Heart right ventricle (tissue), 16 donors: Measurements from ENCODE around the gene RFC3. TPM values are rescaled to one million over a fixed set of nuclear protein-coding genes. Genes with fewer than 3 reads are reported as not detected.

Source experiments
- ATAC-seq, 8 donors: fragments of 200-7000 bp; cut with Tn5 transposase; one replicate each; pipeline ENCODE4 v1.9.1; 2020; ENCODE audit warnings: mild to moderate bottlenecking in 8 of 8, moderate library complexity in 8 of 8, moderate number of reproducible peaks in 1 of 8
- DNase-seq, 2 donors: peaks; one replicate each; pipeline ENCODE4 v3.0.0-alpha.2; 2020
- H3K27ac ChIP-seq, 10 donors: fragments of 200-600 bp; sonication (generic) in 2 of 10; one replicate each; pipeline versions ENCODE4 v1.5.0 to v1.8.0; 2020 to 2022; ENCODE audit warnings: mild to moderate bottlenecking in 3 of 10
- H3K27me3 ChIP-seq, 7 donors: fragments of 200-600 bp; one replicate each; pipeline ENCODE4 v1.8.0; 2021 to 2022; ENCODE audit warnings: mild to moderate bottlenecking in 2 of 7
- H3K36me3 ChIP-seq, 9 donors: fragments of 200-600 bp; sonication (generic) in 1 of 9; one replicate each; pipeline versions ENCODE4 v1.5.0 to v1.8.0; 2020 to 2022; ENCODE audit warnings: mild to moderate bottlenecking in 2 of 9
- H3K4me1 ChIP-seq, 9 donors: fragments of 200-600 bp; sonication (generic) in 1 of 9; one replicate each; pipeline versions ENCODE4 v1.5.0 to v1.8.0; 2020 to 2022; ENCODE audit warnings: mild to moderate bottlenecking in 4 of 9
- H3K4me3 ChIP-seq, 10 donors: fragments of 200-600 bp; sonication (generic) in 2 of 10; one replicate each; pipeline versions ENCODE4 v1.5.0 to v1.8.0; 2020 to 2022; ENCODE audit warnings: mild to moderate bottlenecking in 7 of 10, moderate library complexity in 2 of 10
- H3K9me3 ChIP-seq, 11 donors: fragments of 200-600 bp in 10 of 11; sonication (generic) in 2 of 11; one replicate each; pipeline versions ENCODE4 v1.5.0 to v1.8.0; 2013 to 2022; ENCODE audit warnings: mild to moderate bottlenecking in 2 of 11, control low read depth in 1 of 11, moderate library complexity in 1 of 11
- CTCF ChIP-seq, 9 donors: fragments of 200-600 bp; sonication (generic) in 2 of 9; IDR thresholded peaks; one replicate each; pipeline versions ENCODE4 v1.5.0 to v1.8.0; 2021 to 2022; ENCODE audit warnings: antibody characterized with exemption in 9 of 9, mild to moderate bottlenecking in 5 of 9, moderate library complexity in 1 of 9
- WGBS, 2 donors: extraction: QIAGEN DNeasy Blood & Tissue Kit; methylation state at CpG; one replicate each; pipeline ENCODE4 v1.1.7; 2013; ENCODE audit warnings: inconsistent platforms in 1 of 2; 5-methylcytosine and 5-hydroxymethylcytosine counted together
- intact Hi-C, 10 donors: fragments of 100-400 bp; cut with DNase I; formaldehyde crosslinking; loops; one replicate each; pipeline versions ENCODE4 v1.11.1 to v1.14.2; 2022
- polyA plus RNA-seq, 2 donors: library from polyadenylated mRNA; stranded (reverse); fragments of 200-250 nt; gene quantifications; one replicate each; pipeline ENCODE4 v1.2.3, GENCODE V29; 2013
- total RNA-seq, 10 donors: library from RNA; stranded (reverse); fragmentation: NEBNext Ultra II Directional in 3 of 10; extraction: Animal tissue kit (Norgen Biotek cat#: 25700) in 3 of 10; gene quantifications; one replicate each; pipeline versions ENCODE4 v1.2.1 to v1.2.4, GENCODE V29; 2021 to 2023
- donor health status: Arrhythmogenic right ventricular cardiomyopathy.
- donor health status: ischemic (EF 13 %, LVEDD 7.1; RV severe dilation, severe dysfunction).
- donor health status: healthy with polysubstance abuse.
- donor health status: DM: no; HTN: yes; CAD: no.
- donor health status: DM: no; HTN: no; CAD: no.
- donor health status: ischemic (EF 25% LVEDD 6.9; RV normal size, moderate dysfunction).
- donor health status: ischemic (EF 25% LVEDD 5.7; RV mildly dilated, moderate dysfunction).
- donor health status: healthy.
- donor health status: DM: yes; HTN: yes; CAD: no.
- donor health status: Ischemic cardiomyopathy.
- donor health status: ischemic (EF 35%, LVEDD 5.7; RV mildly dilated, moderate dysfunction).
- donor health status: nonischemic (EF 11% LVEDD 7.7; RV severe dilation, severe dysfunction).
- donor health status: DM: yes; HTN: yes; CAD: no.
- donor health status: PGD.
- donor health status: ischemic (EF 29% LVEDD 5.4; RV normal size, mild dysfunction).
- donor health status: nonischemic (EF 23%, LVEDD 6.1; RV moderate dilation, normal function).

The RFC3 gene
- total and polyA plus RNA-seq, 12 donors = 2.5 to 7.0 (median 5.2) TPM

GRCh38 chr13:33865945-33866344, 48.0 kb downstream of the RFC3 start:
- Histone ChIP-seq H3K27me3 (no peaks in the 10 kb centered on the region), H3K36me3 (no peaks in the 10 kb centered on the region), H3K4me3 (no peak overlapping the region), H3K9me3 (no peaks in the 10 kb centered on the region), H3K27ac (no peak overlapping the region), H3K4me1 (peaks cover 0 to 4% (median 0%) of the 10 kb centered on the region in 9 donors)
- intact Hi-C loops = no loop called here
- no peak for TF ChIP-seq CTCF (IDR thresholded peaks at IDR 0.05)
- WGBS, 2 donors = 99 to 100% methylated on average over 4 of the region's 4 CpGs
- DNase-seq = no peak
- no peak for ATAC-seq

GRCh38 chr13:33867472-33867871, 49.5 kb downstream of the RFC3 start:
- Histone ChIP-seq H3K4me1 (peaks cover 0 to 4% (median 0%) of the 10 kb centered on the region in 9 donors), H3K27me3 (no peaks in the 10 kb centered on the region), H3K27ac (no peak overlapping the region), H3K4me3 (no peak overlapping the region), H3K9me3 (no peaks in the 10 kb centered on the region), H3K36me3 (no peaks in the 10 kb centered on the region)
- WGBS, 2 donors = 94 to 96% methylated on average over 3 of the region's 3 CpGs
- no peak for TF ChIP-seq CTCF (IDR thresholded peaks at IDR 0.05)
- DNase-seq (no peak), ATAC-seq (no peak)
- intact Hi-C loops = no loop called here

- H3K27ac ChIP-seq = no peak overlapping the region
- TF ChIP-seq CTCF (IDR thresholded peaks at IDR 0.05) = no peak
- H3K4me1 ChIP-seq = peaks cover 0 to 4% (median 0%) of the 10 kb centered on the region in 9 donors
- no peak for ATAC-seq
- H3K4me3 ChIP-seq = no peak overlapping the region
- intact Hi-C loops = no loop called here
- no peaks in the 10 kb centered on the region for H3K9me3 ChIP-seq
- DNase-seq = no peak
- no peaks in the 10 kb centered on the region for H3K36me3 ChIP-seq
- WGBS, 2 donors = 96 to 98% methylated on average over 3 of the region's 3 CpGs
- H3K27me3 ChIP-seq = no peaks in the 10 kb centered on the region
Measured at GRCh38 chr13:33868343-33868994, 50.5 kb downstream of the RFC3 start.

GRCh38 chr13:33869005-33869404, 51.1 kb downstream of the RFC3 start:
- intact Hi-C loops = no loop called here
- no peak overlapping the region for H3K27ac ChIP-seq
- no peak for ATAC-seq
- peaks cover 0 to 4% (median 0%) of the 10 kb centered on the region in 9 donors for H3K4me1 ChIP-seq
- H3K36me3 ChIP-seq = no peaks in the 10 kb centered on the region
- H3K27me3 ChIP-seq = no peaks in the 10 kb centered on the region
- no peak overlapping the region for H3K4me3 ChIP-seq
- H3K9me3 ChIP-seq = no peaks in the 10 kb centered on the region
- no peak for TF ChIP-seq CTCF (IDR thresholded peaks at IDR 0.05)
- DNase-seq = no peak
